Mucosa of descending colon (tissue), 3 donors: ENCODE measurements around the gene IQGAP1. TPM values are rescaled to one million over a fixed set of nuclear protein-coding genes. Genes with fewer than 3 reads are reported as not detected.

Source experiments
- ATAC-seq: fragments of 200-7000 bp; cut with Tn5 transposase; one replicate; pipeline ENCODE4 v1.9.1; 2020; ENCODE audit warnings: mild to moderate bottlenecking, moderate library complexity
- DNase-seq, 3 donors: peaks; one replicate each; pipeline ENCODE4 v3.0.0-alpha.2; 2020
- H3K36me3 ChIP-seq: fragments of 200-600 bp; one replicate; pipeline ENCODE4 v1.8.0; 2021; ENCODE audit warnings: low read depth, mild to moderate bottlenecking
- H3K4me1 ChIP-seq: fragments of 200-600 bp; one replicate; pipeline ENCODE4 v1.8.0; 2021; ENCODE audit warnings: low read depth, mild to moderate bottlenecking
- H3K4me3 ChIP-seq: fragments of 200-600 bp; one replicate; pipeline ENCODE4 v1.8.0; 2021; ENCODE audit warnings: mild to moderate bottlenecking
- H3K9me3 ChIP-seq: fragments of 200-600 bp; one replicate; pipeline ENCODE4 v1.8.0; 2021; ENCODE audit warnings: mild to moderate bottlenecking
- intact Hi-C, 2 donors: fragments of 100-400 bp; cut with DNase I in 1 of 2; cut with micrococcal nuclease in 1 of 2; formaldehyde crosslinking; loops; one replicate each; pipeline versions ENCODE4 v1.11.0 to v1.11.1; 2022; cut with DNase I, micrococcal nuclease
- total RNA-seq, 3 donors: library from RNA; stranded (reverse); fragmentation: NEBNext Ultra II Directional in 2 of 3; extraction: Animal tissue kit (Norgen Biotek cat#: 25700) in 2 of 3; gene quantifications; one replicate each; pipeline versions ENCODE4 v1.2.1 to v1.2.4, GENCODE V29; 2021 to 2023
- TF ChIP-seq, protein P1 (sequence below): fragments of 200-600 bp; IDR thresholded peaks from one replicate; pipeline ENCODE4 v1.8.0; 2022; ENCODE audit warnings: antibody characterized with exemption, mild to moderate bottlenecking
- donor health status: DM: no; HTN: no; CAD: no; lungs with moderate emphysema.
- donor health status: DM: no; HTN: no; CAD: no.
- donor health status: DM: no; HTN: yes; CAD: no.

IQGAP1 gene
- total RNA-seq, 3 donors from 2014 or later, result 186 to 242 (median 206) TPM

DNA sequence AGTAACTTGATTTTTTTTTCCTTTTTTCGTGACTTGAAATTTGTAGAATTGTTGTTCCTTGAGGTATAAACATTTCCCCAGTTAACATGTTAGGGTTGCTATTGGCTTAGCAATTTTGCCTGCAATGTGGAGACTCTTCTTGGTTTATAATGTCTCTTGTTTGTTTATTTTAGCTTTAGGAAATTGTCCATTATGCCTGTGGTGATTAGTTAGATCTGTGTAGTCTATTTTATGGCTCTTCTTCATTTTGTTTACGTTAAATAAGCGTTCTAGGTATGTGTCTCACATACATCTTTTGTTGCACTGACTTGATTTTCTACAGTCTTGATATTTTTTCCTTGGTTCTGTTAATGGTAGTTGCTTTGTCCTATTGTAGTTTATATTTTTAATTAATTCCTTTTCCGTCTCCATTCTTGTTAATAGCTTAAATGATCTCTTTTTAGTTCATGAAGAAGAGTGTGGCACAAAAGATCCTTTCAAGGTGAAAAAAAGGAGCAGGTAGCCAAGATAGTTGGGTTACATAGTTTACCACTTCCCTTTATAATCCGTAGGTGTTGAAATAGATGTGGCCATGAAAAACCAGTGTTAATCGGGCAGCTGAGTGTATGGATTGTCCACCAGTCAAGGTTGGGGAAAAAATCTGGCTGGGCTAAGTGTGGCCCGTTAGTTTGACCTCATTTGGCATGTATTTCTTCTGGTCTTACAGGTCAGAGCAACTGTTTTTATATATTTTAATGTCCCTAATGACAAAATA lies 12.1 kb downstream of the IQGAP1 start:
- DNase-seq, result peak in 1 of 3 donors; percentile 17
- Histone ChIP-seq H3K4me3 (no peak overlapping the region), H3K4me1 (peaks cover 79% of the 10 kb centered on the region), H3K9me3 (no peaks in the 10 kb centered on the region), H3K36me3 (no peaks in the 10 kb centered on the region)
- intact Hi-C loops, result no loop called here
- peak; percentile 39 for ATAC-seq
- TF ChIP-seq, protein P1, sequence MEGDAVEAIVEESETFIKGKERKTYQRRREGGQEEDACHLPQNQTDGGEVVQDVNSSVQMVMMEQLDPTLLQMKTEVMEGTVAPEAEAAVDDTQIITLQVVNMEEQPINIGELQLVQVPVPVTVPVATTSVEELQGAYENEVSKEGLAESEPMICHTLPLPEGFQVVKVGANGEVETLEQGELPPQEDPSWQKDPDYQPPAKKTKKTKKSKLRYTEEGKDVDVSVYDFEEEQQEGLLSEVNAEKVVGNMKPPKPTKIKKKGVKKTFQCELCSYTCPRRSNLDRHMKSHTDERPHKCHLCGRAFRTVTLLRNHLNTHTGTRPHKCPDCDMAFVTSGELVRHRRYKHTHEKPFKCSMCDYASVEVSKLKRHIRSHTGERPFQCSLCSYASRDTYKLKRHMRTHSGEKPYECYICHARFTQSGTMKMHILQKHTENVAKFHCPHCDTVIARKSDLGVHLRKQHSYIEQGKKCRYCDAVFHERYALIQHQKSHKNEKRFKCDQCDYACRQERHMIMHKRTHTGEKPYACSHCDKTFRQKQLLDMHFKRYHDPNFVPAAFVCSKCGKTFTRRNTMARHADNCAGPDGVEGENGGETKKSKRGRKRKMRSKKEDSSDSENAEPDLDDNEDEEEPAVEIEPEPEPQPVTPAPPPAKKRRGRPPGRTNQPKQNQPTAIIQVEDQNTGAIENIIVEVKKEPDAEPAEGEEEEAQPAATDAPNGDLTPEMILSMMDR, result no peak

GRCh38 chr15:90400759-90401314 lies 12.8 kb downstream of the IQGAP1 start:
- intact Hi-C loops, result no loop called here
- H3K4me1 ChIP-seq, result peaks cover 77% of the 10 kb centered on the region

GRCh38 chr15:90401495-90401894 lies 13.5 kb downstream of the IQGAP1 start:
- H3K36me3 ChIP-seq, result no peaks in the 10 kb centered on the region
- H3K4me1 ChIP-seq, result peaks cover 70% of the 10 kb centered on the region
- DNase-seq (peak in 1 of 3 donors; percentile 1), ATAC-seq (peak; percentile 15)
- TF ChIP-seq, protein P1, result no peak
- H3K4me3 ChIP-seq, result no peak overlapping the region
- no peaks in the 10 kb centered on the region for H3K9me3 ChIP-seq
- intact Hi-C loops, result no loop called here

More at GRCh38 chr15:90400759-90401314, 12.8 kb downstream of the IQGAP1 start:
- ATAC-seq (peak; percentile 98), DNase-seq (peak in 2 of 3 donors; percentile 38 to 72)
- Histone ChIP-seq H3K36me3 (no peaks in the 10 kb centered on the region), H3K4me3 (no peak overlapping the region), H3K9me3 (no peaks in the 10 kb centered on the region)
- TF ChIP-seq, protein P1, result no peak

DNA sequence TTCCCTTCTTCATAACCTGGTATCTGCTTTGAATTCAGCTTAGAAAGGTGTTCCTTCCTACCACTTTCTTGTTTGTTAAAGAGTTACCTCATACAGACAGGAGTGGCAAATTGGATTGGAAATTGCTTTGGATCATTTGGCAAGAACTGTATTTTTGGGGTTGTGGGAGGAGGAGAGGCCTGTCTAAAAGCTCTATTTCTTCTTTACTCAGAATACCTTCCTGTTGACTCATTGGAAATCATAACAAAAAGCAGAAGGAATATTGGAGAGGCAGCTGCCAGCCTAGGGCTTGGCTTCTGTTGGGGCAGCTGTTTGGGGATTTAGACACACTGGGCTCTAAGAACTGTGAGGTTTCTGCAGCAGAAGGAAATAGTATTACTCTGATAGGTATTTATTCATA lies 14.2 kb downstream of the IQGAP1 start:
- intact Hi-C loops, result no loop called here
- H3K4me3 ChIP-seq, result no peak overlapping the region
- no peaks in the 10 kb centered on the region for H3K36me3 ChIP-seq
- no peaks in the 10 kb centered on the region for H3K9me3 ChIP-seq
- ATAC-seq, result peak; percentile 71
- H3K4me1 ChIP-seq, result peaks cover 71% of the 10 kb centered on the region
- TF ChIP-seq, protein P1, result no peak
- peak in 1 of 3 donors; percentile 28 for DNase-seq

- Histone ChIP-seq H3K4me3 (no peak overlapping the region), H3K4me1 (peaks cover 71% of the 10 kb centered on the region), H3K36me3 (no peaks in the 10 kb centered on the region), H3K9me3 (no peaks in the 10 kb centered on the region)
- ATAC-seq, result no peak
- TF ChIP-seq, protein P1, result no peak
- DNase-seq, result peak in 1 of 3 donors; percentile 3
- intact Hi-C loops, result no loop called here
These were observed 14.7 kb downstream of the IQGAP1 start for GRCh38 chr15:90402767-90403166.
